HEK293 (cell line): ENCODE data around the gene PTPN5.

Source experiments
- CTCF ChIA-PET: fragments of 350-600 bp; formaldehyde crosslinking; extraction: SDS; loops from one replicate; lab custom pipeline; 2021; ENCODE audit warnings: antibody characterized with exemption; lab: Yijun Ruan, JAX
- POLR2A ChIA-PET: fragments of 300-600 bp; formaldehyde crosslinking; extraction: SDS; loops from one replicate; lab custom pipeline; 2020; ENCODE audit warnings: antibody characterized with exemption, inconsistent platforms; lab: Yijun Ruan, JAX
- H3K27ac ChIP-seq: fragments of 200-500 bp; sonication (Bioruptor generic); 2 replicates; pipeline ENCODE4 v1.5.1; 2014; ENCODE audit warnings: low read depth, low read length, control low read depth, inconsistent platforms; ENCODE audit errors: extremely low read depth
- H3K36me3 ChIP-seq, 2 experiments: fragments of 200-500 bp in 1 of 2; sonication (Bioruptor generic) in 1 of 2; 1 replicate in 1 of 2; 2 replicates in 1 of 2; pipeline ENCODE4 v1.5.1; 2014 to 2017; ENCODE audit warnings: inconsistent platforms in 2 of 2, low read length in 2 of 2; ENCODE audit not compliant: control insufficient read depth in 2 of 2, insufficient read depth in 1 of 2
- H3K4me1 ChIP-seq: fragments of 200-500 bp; sonication (Bioruptor generic); 2 replicates; pipeline ENCODE4 v1.5.1; 2014; ENCODE audit warnings: mild to moderate bottlenecking, low read length, inconsistent platforms; ENCODE audit not compliant: control insufficient read depth, insufficient read depth
- H3K4me3 ChIP-seq: 2 replicates; pipeline ENCODE4 v1.5.1; 2011; ENCODE audit warnings: low read depth, mild to moderate bottlenecking, control low read depth, low read length, moderate library complexity
- H3K9me3 ChIP-seq: fragments of 200-500 bp; sonication (Bioruptor generic); 2 replicates; pipeline ENCODE4 v1.5.1; 2014; ENCODE audit warnings: low read depth, low read length, inconsistent platforms; ENCODE audit not compliant: control insufficient read depth, insufficient read depth
- GLIS1 ChIP-seq: fragments of 450-650 bp; formaldehyde crosslinking; IDR thresholded peaks from 2 replicates; pipeline ENCODE4 v1.5.1; 2016; ENCODE audit warnings: missing biosample characterization, missing genetic modification characterization
- MZF1 ChIP-seq: fragments of 450-650 bp; formaldehyde crosslinking; IDR thresholded peaks from 2 replicates; pipeline ENCODE4 v1.5.1; 2017; ENCODE audit warnings: missing biosample characterization, missing genetic modification characterization, borderline replicate concordance
- ZFP41 ChIP-seq: fragments of 450-650 bp; formaldehyde crosslinking; IDR thresholded peaks from 2 replicates; pipeline ENCODE4 v1.5.1; 2016; ENCODE audit warnings: missing biosample characterization, missing genetic modification characterization, borderline replicate concordance
- ZNF114 ChIP-seq: fragments of 450-650 bp; formaldehyde crosslinking; IDR thresholded peaks from 2 replicates; pipeline ENCODE4 v1.5.0; 2017; ENCODE audit warnings: missing biosample characterization, missing genetic modification characterization
- ZNF132 ChIP-seq: fragments of 450-650 bp; formaldehyde crosslinking; IDR thresholded peaks from 2 replicates; pipeline ENCODE4 v1.5.1; 2017; ENCODE audit warnings: missing biosample characterization, missing genetic modification characterization, borderline replicate concordance
- ZNF175 ChIP-seq: fragments of 450-650 bp; formaldehyde crosslinking; IDR thresholded peaks from 2 replicates; pipeline ENCODE4 v1.5.1; 2016; ENCODE audit warnings: missing biosample characterization, missing genetic modification characterization
- ZNF184 ChIP-seq: fragments of 450-650 bp; IDR thresholded peaks from 2 replicates; pipeline ENCODE4 v1.5.1; 2018; ENCODE audit warnings: missing biosample characterization, mild to moderate bottlenecking, missing genetic modification characterization
- ZNF266 ChIP-seq: fragments of 450-650 bp; formaldehyde crosslinking; IDR thresholded peaks from 2 replicates; pipeline ENCODE4 v1.5.1; 2016; ENCODE audit warnings: missing biosample characterization, missing genetic modification characterization, low read depth
- ZNF548 ChIP-seq: fragments of 450-650 bp; formaldehyde crosslinking; IDR thresholded peaks from 2 replicates; pipeline ENCODE4 v1.5.1; 2016; ENCODE audit warnings: missing biosample characterization, missing genetic modification characterization
- ZNF571 ChIP-seq: fragments of 450-650 bp; formaldehyde crosslinking; IDR thresholded peaks from 2 replicates; pipeline ENCODE4 v1.5.0; 2017; ENCODE audit warnings: missing biosample characterization, missing genetic modification characterization
- ZNF596 ChIP-seq: fragments of 450-650 bp; IDR thresholded peaks from 2 replicates; pipeline ENCODE4 v1.5.0; 2018; ENCODE audit warnings: missing biosample characterization, mild to moderate bottlenecking, missing genetic modification characterization, moderate library complexity
- ZNF629 ChIP-seq: fragments of 450-650 bp; formaldehyde crosslinking; IDR thresholded peaks from 2 replicates; pipeline ENCODE4 v1.5.1; 2017; ENCODE audit warnings: missing biosample characterization, missing genetic modification characterization
- ZNF776 ChIP-seq: fragments of 450-650 bp; formaldehyde crosslinking; IDR thresholded peaks from 2 replicates; pipeline ENCODE4 v1.5.0; 2017; ENCODE audit warnings: missing biosample characterization, missing genetic modification characterization, borderline replicate concordance
- ZNF791 ChIP-seq: fragments of 450-650 bp; formaldehyde crosslinking; IDR thresholded peaks from 2 replicates; pipeline ENCODE4 v1.5.1; 2016; ENCODE audit warnings: missing biosample characterization, missing genetic modification characterization
- TF ChIP-seq, protein P1 (sequence below): fragments of 450-650 bp; formaldehyde crosslinking; IDR thresholded peaks from 2 replicates; pipeline ENCODE4 v1.5.1; 2017; ENCODE audit warnings: missing biosample characterization, missing genetic modification characterization
- TF ChIP-seq, protein P2 (sequence below): fragments of 450-650 bp; formaldehyde crosslinking; IDR thresholded peaks from 2 replicates; pipeline ENCODE4 v1.5.1; 2016; ENCODE audit warnings: missing biosample characterization, missing genetic modification characterization
- TF ChIP-seq, protein P3 (sequence below): fragments of 450-650 bp; formaldehyde crosslinking; IDR thresholded peaks from 2 replicates; pipeline ENCODE4 v1.5.1; 2016; ENCODE audit warnings: missing biosample characterization, missing genetic modification characterization
- TF ChIP-seq, protein P4 (sequence below): sonication (generic); formaldehyde crosslinking; IDR thresholded peaks from 2 replicates; pipeline ENCODE4 v1.8.1; 2022; ENCODE audit warnings: mild to moderate bottlenecking, moderate library complexity, missing genetic modification reagents
- TF ChIP-seq, protein P5 (sequence below): fragments of 450-650 bp; formaldehyde crosslinking; IDR thresholded peaks from 2 replicates; pipeline ENCODE4 v1.5.1; 2016; ENCODE audit warnings: missing biosample characterization, missing genetic modification characterization

Gene PTPN5

DNA sequence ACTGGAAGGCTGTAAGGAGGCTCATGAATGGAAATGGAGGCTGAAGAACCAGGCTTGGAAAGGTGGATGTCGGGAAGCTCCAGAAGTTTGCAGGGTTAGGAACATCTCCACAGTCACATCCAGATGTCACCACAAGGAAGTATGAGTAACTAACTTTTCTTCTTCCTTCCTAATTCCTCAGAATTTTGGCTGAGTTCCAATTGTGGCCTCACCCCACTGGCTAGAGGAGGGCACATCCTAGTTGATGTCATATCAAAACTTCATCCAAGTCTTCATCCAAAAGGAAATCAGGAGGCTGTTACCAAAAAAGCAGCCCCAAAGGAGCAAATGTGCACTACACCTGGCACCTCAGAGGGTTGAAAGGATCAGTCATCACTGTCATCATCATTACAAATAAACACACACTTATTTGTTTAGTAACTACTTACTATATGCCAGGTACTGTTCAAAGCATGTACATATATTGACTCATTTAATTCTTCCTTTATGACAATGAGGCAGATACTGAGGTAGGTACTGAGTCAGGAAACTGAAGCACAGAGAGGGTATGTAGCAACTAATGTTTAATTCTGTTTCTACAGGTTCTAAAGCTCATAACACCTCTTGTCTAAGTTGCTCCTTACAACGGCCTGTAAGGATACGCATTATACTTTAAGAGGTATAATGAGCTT, 7.3 kb upstream of the PTPN5 start:
- POLR2A ChIA-PET, result no interaction called here
- TF ChIP-seq MZF1, result no peak
- no peak for TF ChIP-seq ZNF791 (tag by site-specific recombination)
- TF ChIP-seq, protein P1, sequence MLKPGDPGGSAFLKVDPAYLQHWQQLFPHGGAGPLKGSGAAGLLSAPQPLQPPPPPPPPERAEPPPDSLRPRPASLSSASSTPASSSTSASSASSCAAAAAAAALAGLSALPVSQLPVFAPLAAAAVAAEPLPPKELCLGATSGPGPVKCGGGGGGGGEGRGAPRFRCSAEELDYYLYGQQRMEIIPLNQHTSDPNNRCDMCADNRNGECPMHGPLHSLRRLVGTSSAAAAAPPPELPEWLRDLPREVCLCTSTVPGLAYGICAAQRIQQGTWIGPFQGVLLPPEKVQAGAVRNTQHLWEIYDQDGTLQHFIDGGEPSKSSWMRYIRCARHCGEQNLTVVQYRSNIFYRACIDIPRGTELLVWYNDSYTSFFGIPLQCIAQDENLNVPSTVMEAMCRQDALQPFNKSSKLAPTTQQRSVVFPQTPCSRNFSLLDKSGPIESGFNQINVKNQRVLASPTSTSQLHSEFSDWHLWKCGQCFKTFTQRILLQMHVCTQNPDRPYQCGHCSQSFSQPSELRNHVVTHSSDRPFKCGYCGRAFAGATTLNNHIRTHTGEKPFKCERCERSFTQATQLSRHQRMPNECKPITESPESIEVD (tag by site-specific recombination), result no peak
- TF ChIP-seq ZNF184 (tag by site-specific recombination), result no peak
- TF ChIP-seq, protein P2, sequence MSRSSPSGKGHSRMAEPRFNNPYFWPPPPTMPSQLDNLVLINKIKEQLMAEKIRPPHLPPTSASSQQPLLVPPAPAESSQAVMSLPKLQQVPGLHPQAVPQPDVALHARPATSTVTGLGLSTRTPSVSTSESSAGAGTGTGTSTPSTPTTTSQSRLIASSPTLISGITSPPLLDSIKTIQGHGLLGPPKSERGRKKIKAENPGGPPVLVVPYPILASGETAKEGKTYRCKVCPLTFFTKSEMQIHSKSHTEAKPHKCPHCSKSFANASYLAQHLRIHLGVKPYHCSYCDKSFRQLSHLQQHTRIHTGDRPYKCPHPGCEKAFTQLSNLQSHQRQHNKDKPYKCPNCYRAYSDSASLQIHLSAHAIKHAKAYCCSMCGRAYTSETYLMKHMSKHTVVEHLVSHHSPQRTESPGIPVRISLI (tag by site-specific recombination), result no peak
- no peak for TF ChIP-seq ZNF776 (tag by site-specific recombination)
- TF ChIP-seq ZNF114 (tag by site-specific recombination), result no peak
- TF ChIP-seq, protein P3, sequence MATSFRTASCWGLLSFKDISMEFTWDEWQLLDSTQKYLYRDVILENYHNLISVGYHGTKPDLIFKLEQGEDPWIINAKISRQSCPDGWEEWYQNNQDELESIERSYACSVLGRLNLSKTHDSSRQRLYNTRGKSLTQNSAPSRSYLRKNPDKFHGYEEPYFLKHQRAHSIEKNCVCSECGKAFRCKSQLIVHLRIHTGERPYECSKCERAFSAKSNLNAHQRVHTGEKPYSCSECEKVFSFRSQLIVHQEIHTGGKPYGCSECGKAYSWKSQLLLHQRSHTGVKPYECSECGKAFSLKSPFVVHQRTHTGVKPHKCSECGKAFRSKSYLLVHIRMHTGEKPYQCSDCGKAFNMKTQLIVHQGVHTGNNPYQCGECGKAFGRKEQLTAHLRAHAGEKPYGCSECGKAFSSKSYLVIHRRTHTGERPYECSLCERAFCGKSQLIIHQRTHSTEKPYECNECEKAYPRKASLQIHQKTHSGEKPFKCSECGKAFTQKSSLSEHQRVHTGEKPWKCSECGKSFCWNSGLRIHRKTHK (tag by site-specific recombination), result no peak
- no peak for TF ChIP-seq ZNF596 (tag by site-specific recombination)
- TF ChIP-seq ZNF266 (tag by site-specific recombination), result no peak
- no peak for TF ChIP-seq GLIS1 (tag by site-specific recombination)
- no peak for TF ChIP-seq ZFP41 (tag by site-specific recombination)
- TF ChIP-seq ZNF571 (tag by site-specific recombination), result no peak
- TF ChIP-seq, protein P4, sequence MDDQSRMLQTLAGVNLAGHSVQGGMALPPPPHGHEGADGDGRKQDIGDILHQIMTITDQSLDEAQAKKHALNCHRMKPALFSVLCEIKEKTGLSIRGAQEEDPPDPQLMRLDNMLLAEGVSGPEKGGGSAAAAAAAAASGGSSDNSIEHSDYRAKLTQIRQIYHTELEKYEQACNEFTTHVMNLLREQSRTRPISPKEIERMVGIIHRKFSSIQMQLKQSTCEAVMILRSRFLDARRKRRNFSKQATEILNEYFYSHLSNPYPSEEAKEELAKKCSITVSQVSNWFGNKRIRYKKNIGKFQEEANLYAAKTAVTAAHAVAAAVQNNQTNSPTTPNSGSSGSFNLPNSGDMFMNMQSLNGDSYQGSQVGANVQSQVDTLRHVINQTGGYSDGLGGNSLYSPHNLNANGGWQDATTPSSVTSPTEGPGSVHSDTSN, result no peak
- TF ChIP-seq ZNF132, result no peak
- TF ChIP-seq, protein P5, sequence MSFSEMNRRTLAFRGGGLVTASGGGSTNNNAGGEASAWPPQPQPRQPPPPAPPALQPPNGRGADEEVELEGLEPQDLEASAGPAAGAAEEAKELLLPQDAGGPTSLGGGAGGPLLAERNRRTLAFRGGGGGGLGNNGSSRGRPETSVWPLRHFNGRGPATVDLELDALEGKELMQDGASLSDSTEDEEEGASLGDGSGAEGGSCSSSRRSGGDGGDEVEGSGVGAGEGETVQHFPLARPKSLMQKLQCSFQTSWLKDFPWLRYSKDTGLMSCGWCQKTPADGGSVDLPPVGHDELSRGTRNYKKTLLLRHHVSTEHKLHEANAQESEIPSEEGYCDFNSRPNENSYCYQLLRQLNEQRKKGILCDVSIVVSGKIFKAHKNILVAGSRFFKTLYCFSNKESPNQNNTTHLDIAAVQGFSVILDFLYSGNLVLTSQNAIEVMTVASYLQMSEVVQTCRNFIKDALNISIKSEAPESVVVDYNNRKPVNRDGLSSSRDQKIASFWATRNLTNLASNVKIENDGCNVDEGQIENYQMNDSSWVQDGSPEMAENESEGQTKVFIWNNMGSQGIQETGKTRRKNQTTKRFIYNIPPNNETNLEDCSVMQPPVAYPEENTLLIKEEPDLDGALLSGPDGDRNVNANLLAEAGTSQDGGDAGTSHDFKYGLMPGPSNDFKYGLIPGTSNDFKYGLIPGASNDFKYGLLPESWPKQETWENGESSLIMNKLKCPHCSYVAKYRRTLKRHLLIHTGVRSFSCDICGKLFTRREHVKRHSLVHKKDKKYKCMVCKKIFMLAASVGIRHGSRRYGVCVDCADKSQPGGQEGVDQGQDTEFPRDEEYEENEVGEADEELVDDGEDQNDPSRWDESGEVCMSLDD (tag by site-specific recombination), result no peak
- no peak for TF ChIP-seq ZNF175
- no peak for TF ChIP-seq ZNF629
- no peak for TF ChIP-seq ZNF548 (tag by site-specific recombination)
- H3K4me3 ChIP-seq, result no peak overlapping the region
- no peaks in the 10 kb centered on the region for H3K36me3 ChIP-seq
- H3K9me3 ChIP-seq, result no peaks in the 10 kb centered on the region
- CTCF ChIA-PET, result interaction anchor here (0.7 to 11.2 kb wide), 5 partner anchors 23 to 71 kb away, joined by 3 to 140 read pairs (median 3); no protein-coding TSS in a partner anchor
- H3K4me1 ChIP-seq, result no peaks in the 10 kb centered on the region
- no peak overlapping the region for H3K27ac ChIP-seq
